ENCODE results near the gene MINDY3. TPM values are rescaled to one million over a fixed set of nuclear protein-coding genes. Genes with fewer than 3 reads are reported as not detected.
"Not testable (repeated sequence)": the region's sequence is repeated elsewhere in the genome, so short reads cannot be mapped to it uniquely, and the experiment has no call there.

Gene MINDY3
- total and polyA plus RNA-seq, 7 donors: 15.0 to 39.2 (median 23.8) TPM

GRCh38 chr10:15877836-15878576 is 17.7 kb upstream of the MINDY3 start:
- Histone ChIP-seq H3K27me3 (peaks cover 0 to 13% (median 0%) of the 10 kb centered on the region in 3 donors), H3K27ac (no peak overlapping the region), H3K9me3 (no peaks in the 10 kb centered on the region), H3K4me1 (no peaks in the 10 kb centered on the region), H3K36me3 (no peaks in the 10 kb centered on the region), H3K4me3 (no peak overlapping the region)
- 46 to 67% methylated on average over 14 of the region's 14 CpGs for WGBS, 2 donors
- intact Hi-C loops (cut with DNase I): no loop called here
- DNase-seq: no peak
- TF ChIP-seq POLR2A (IDR thresholded peaks at IDR 0.05): no peak
- TF ChIP-seq POLR2AphosphoS5 (IDR thresholded peaks at IDR 0.05): no peak
- TF ChIP-seq CTCF (IDR thresholded peaks at IDR 0.05): no peak
- TF ChIP-seq EP300 (IDR thresholded peaks at IDR 0.05): no peak

DNA sequence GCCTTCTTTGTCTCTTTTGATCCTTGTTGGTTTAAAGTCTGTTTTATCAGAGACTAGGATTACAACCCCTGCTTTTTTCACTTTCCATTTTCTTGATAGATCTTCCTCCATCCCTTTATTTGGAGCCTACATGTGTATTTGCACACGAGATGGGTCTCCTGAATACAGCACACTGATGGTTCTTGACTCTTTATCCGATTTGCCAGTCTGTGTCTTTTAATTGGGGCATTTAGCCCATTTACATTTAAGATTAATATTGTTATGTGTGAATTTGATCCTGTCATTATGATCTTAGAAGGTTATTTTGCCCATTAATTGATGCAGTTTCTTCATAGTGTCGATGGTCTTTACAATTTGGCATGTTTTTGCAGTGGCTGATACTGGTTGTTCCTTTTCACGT is 16.0 kb upstream of the MINDY3 start:
- H3K4me1 ChIP-seq; H3K36me3 ChIP-seq; intact Hi-C loops (cut with DNase I); H3K27ac ChIP-seq; H3K9me3 ChIP-seq; H3K4me3 ChIP-seq; DNase-seq: not testable (repeated sequence)
- WGBS, 2 donors: 76 to 82% methylated on average over 4 of the region's 4 CpGs
- peaks cover 0 to 13% (median 0%) of the 10 kb centered on the region in 3 donors for H3K27me3 ChIP-seq

DNA sequence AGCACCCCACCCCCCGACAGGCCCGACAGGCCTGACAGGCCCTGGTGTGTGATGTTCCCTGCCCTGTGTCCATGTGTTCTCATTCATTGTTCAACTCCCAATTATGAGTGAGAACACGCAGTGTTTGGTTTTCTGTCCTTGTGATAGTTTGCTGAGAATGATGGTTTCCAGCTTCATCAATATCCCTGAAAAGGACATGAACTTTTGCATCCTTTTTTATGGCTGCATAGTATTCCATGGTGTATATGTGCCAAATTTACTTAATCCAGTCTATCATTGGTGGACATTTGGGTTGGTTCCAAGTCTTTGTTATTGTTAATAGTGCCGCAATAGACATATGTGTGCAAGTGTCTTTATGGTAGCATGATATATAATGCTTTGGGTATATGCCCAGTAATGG is 12.3 kb upstream of the MINDY3 start:
- intact Hi-C loops (cut with DNase I); H3K27ac ChIP-seq; H3K36me3 ChIP-seq; DNase-seq; H3K4me3 ChIP-seq; H3K4me1 ChIP-seq; H3K9me3 ChIP-seq: not testable (repeated sequence)
- H3K27me3 ChIP-seq: peaks cover 0 to 24% (median 0%) of the 10 kb centered on the region in 3 donors
- WGBS, 2 donors: 95 to 97% methylated on average over 4 of the region's 4 CpGs

DNA sequence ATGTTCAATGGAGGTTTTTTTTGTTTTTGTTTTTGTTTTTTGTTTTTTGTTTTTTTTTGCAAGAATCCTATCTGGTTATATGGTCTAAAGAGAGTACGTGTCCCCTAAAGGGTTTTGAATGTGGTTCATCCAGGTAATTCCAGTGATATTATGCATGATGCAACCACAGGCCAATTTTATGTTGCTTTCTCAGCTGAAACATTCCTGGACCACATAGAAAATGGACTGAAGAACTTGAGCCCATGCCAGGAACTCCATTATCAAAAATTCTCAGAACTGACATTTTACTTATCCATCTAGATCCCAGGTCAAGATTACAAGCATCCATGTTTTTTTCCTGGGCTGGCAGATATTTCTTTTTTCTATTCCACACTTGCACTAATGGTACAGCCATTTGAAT is 11.5 kb upstream of the MINDY3 start:
- TF ChIP-seq EP300 (IDR thresholded peaks at IDR 0.05) (no peak), POLR2AphosphoS5 (IDR thresholded peaks at IDR 0.05) (no peak), POLR2A (IDR thresholded peaks at IDR 0.05) (no peak), CTCF (IDR thresholded peaks at IDR 0.05) (no peak)
- intact Hi-C loops (cut with DNase I): no loop called here
- no peaks in the 10 kb centered on the region for H3K9me3 ChIP-seq
- no peaks in the 10 kb centered on the region for H3K36me3 ChIP-seq
- no peaks in the 10 kb centered on the region for H3K4me1 ChIP-seq
- H3K27ac ChIP-seq: no peak overlapping the region
- 88 to 89% methylated on average over 1 of the region's 1 CpG for WGBS, 2 donors
- H3K4me3 ChIP-seq: no peak overlapping the region
- no peak for DNase-seq
- H3K27me3 ChIP-seq: peaks cover 0 to 21% (median 0%) of the 10 kb centered on the region in 3 donors

GRCh38 chr10:15869935-15870334 is 9.6 kb upstream of the MINDY3 start:
- Histone ChIP-seq H3K27me3 (peaks cover 0 to 25% (median 0%) of the 10 kb centered on the region in 3 donors), H3K36me3 (no peaks in the 10 kb centered on the region), H3K9me3 (no peaks in the 10 kb centered on the region), H3K4me1 (no peaks in the 10 kb centered on the region), H3K4me3 (no peak overlapping the region), H3K27ac (no peak overlapping the region)
- TF ChIP-seq CTCF (IDR thresholded peaks at IDR 0.05) (no peak), POLR2AphosphoS5 (IDR thresholded peaks at IDR 0.05) (no peak)
- intact Hi-C loops (cut with DNase I): no loop called here
- no peak for DNase-seq

GRCh38 chr10:15868006-15868405 is 7.7 kb upstream of the MINDY3 start:
- peaks cover 0 to 25% (median 0%) of the 10 kb centered on the region in 3 donors for H3K27me3 ChIP-seq
- intact Hi-C loops (cut with DNase I): no loop called here
- TF ChIP-seq EP300 (IDR thresholded peaks at IDR 0.05) (no peak), POLR2AphosphoS5 (IDR thresholded peaks at IDR 0.05) (no peak), POLR2A (IDR thresholded peaks at IDR 0.05) (no peak), CTCF (IDR thresholded peaks at IDR 0.05) (no peak)

More at GRCh38 chr10:15868006-15868405, 7.7 kb upstream of the MINDY3 start:
- H3K4me1 ChIP-seq: no peaks in the 10 kb centered on the region
- H3K36me3 ChIP-seq: no peaks in the 10 kb centered on the region
- H3K27ac ChIP-seq: no peak overlapping the region
- DNase-seq: no peak
- 70% methylated on average over 5 of the region's 5 CpGs for WGBS, 2 donors
- H3K9me3 ChIP-seq: no peaks in the 10 kb centered on the region
- H3K4me3 ChIP-seq: no peak overlapping the region
